SK-N-SH (cell line): ENCODE results near the gene TRPV6. TPM values are rescaled to one million over a fixed set of nuclear protein-coding genes. Genes with fewer than 3 reads are reported as not detected.

ENCODE experiments used
- CTCF ChIA-PET: fragments of 300-600, 350-600 bp; formaldehyde crosslinking; extraction: SDS; loops from one replicate; lab custom pipeline; 2021; lab: Yijun Ruan, JAX
- POLR2A ChIA-PET: fragments of 350-600 bp; sonication (Branson Sonifier 250); formaldehyde crosslinking; extraction: SDS; loops from one replicate; lab custom pipeline; 2020; ENCODE audit warnings: antibody characterized with exemption, inconsistent platforms; lab: Yijun Ruan, JAX
- DNase-seq: peaks from one replicate; pipeline ENCODE4 v3.0.0; 2012
- H2AFZ ChIP-seq: fragments of 200-600 bp; sonication (generic); 2 replicates; pipeline ENCODE4 v1.8.1; 2016; ENCODE audit warnings: antibody characterized with exemption, mild to moderate bottlenecking, low read depth
- H3F3A ChIP-seq: fragments of 200-600 bp; sonication (generic); replicated peaks from 2 replicates; pipeline ENCODE3; 2016; ENCODE audit warnings: antibody characterized with exemption, mild to moderate bottlenecking; ENCODE audit not compliant: insufficient read depth
- H3K27ac ChIP-seq, 2 experiments: fragments of 200-500 bp in 1 of 2; fragments of 200-600 bp in 1 of 2; sonication (Bioruptor generic) in 1 of 2; sonication (generic), shearing (Covaris generic) in 1 of 2; 2 replicates each; pipeline versions ENCODE4 v1.5.1 to v1.6.1; 2014 to 2016; ENCODE audit warnings: low read depth in 2 of 2, inconsistent platforms in 1 of 2, low read length in 1 of 2, mild to moderate bottlenecking in 1 of 2, mixed read lengths in 1 of 2
- H3K27me3 ChIP-seq: fragments of 200-600 bp; sonication (generic), shearing (Covaris generic); 2 replicates; pipeline ENCODE4 v1.6.1; 2016; ENCODE audit warnings: mixed run types; ENCODE audit not compliant: insufficient read depth
- H3K36me3 ChIP-seq, 2 experiments: fragments of 200-500 bp in 1 of 2; fragments of 200-600 bp in 1 of 2; sonication (Bioruptor generic) in 1 of 2; sonication (generic) in 1 of 2; replicated peaks in 1 of 2; 2 replicates each; pipeline versions ENCODE3 to v1.5.1; 2014 to 2016; ENCODE audit warnings: low read length in 1 of 2, mild to moderate bottlenecking in 1 of 2; ENCODE audit not compliant: insufficient read depth in 2 of 2, control insufficient read depth in 1 of 2
- H3K4me1 ChIP-seq, 2 experiments: fragments of 200-500 bp in 1 of 2; fragments of 200-600 bp in 1 of 2; sonication (Bioruptor generic) in 1 of 2; sonication (generic), shearing (Covaris generic) in 1 of 2; 2 replicates each; pipeline versions ENCODE4 v1.5.1 to v1.6.1; 2014 to 2016; ENCODE audit warnings: low read depth in 1 of 2, low read length in 1 of 2, mixed run types in 1 of 2; ENCODE audit not compliant: insufficient read depth in 2 of 2, control insufficient read depth in 1 of 2
- H3K4me2 ChIP-seq: fragments of 200-600 bp; sonication (generic), shearing (Covaris generic); 2 replicates; pipeline ENCODE4 v1.6.1; 2017; ENCODE audit warnings: mixed run types
- H3K4me3 ChIP-seq, 2 experiments: fragments of 200-500 bp in 1 of 2; fragments of 200-600 bp in 1 of 2; sonication (Bioruptor generic) in 1 of 2; sonication (generic), shearing (Covaris generic) in 1 of 2; 2 replicates each; pipeline versions ENCODE4 v1.5.1 to v1.8.1; 2014 to 2016; ENCODE audit warnings: low read depth in 2 of 2, inconsistent platforms in 1 of 2, low read length in 1 of 2, mild to moderate bottlenecking in 1 of 2, mixed read lengths in 1 of 2, moderate library complexity in 1 of 2
- H3K79me2 ChIP-seq: fragments of 200-600 bp; sonication (generic); 2 replicates; pipeline ENCODE4 v1.8.1; 2017; ENCODE audit warnings: mild to moderate bottlenecking; ENCODE audit not compliant: insufficient read depth
- H3K9ac ChIP-seq: fragments of 200-600 bp; sonication (generic); 2 replicates; pipeline ENCODE4 v1.6.1; 2017; ENCODE audit warnings: mixed run types
- H3K9me2 ChIP-seq: fragments of 200-600 bp; sonication (generic); 2 replicates; pipeline ENCODE4 v1.6.1; 2017; ENCODE audit warnings: mixed run types
- H3K9me3 ChIP-seq: fragments of 200-600 bp; sonication (generic); 2 replicates; pipeline ENCODE4 v1.6.1; 2017; ENCODE audit warnings: mixed run types, mild to moderate bottlenecking, moderate library complexity
- H4K20me1 ChIP-seq: fragments of 200-600 bp; sonication (generic); 2 replicates; pipeline ENCODE4 v1.6.1; 2017; ENCODE audit warnings: mild to moderate bottlenecking, mixed run types; ENCODE audit not compliant: insufficient read depth
- CHD2 ChIP-seq: fragments of 150-350 bp; IDR thresholded peaks from 2 replicates; pipeline ENCODE4 v1.6.1; 2018; ENCODE audit warnings: low read length; ENCODE audit not compliant: partially characterized antibody
- ELF1 ChIP-seq: IDR thresholded peaks from 2 replicates; pipeline ENCODE4 v1.4.0; 2012
- EP300 ChIP-seq, 2 experiments: IDR thresholded peaks; 2 replicates each; pipeline versions ENCODE4 v1.4.0 to v1.6.1; 2012; ENCODE audit warnings: borderline replicate concordance in 1 of 2, low read depth in 1 of 2, low read length in 1 of 2
- EZH2phosphoT487 ChIP-seq: fragments of 200-600 bp; sonication (generic); IDR thresholded peaks from 2 replicates; pipeline ENCODE4 v1.6.1; 2017; ENCODE audit warnings: low read depth, mixed run types, mild to moderate bottlenecking, antibody characterized with exemption, moderate library complexity, borderline replicate concordance
- GABPA ChIP-seq: IDR thresholded peaks from 2 replicates; pipeline ENCODE4 v1.4.0; 2012; ENCODE audit warnings: low read depth, mild to moderate bottlenecking
- GATA2 ChIP-seq: sonication (generic); formaldehyde crosslinking; IDR thresholded peaks from 2 replicates; pipeline ENCODE4 v1.5.0; 2020; ENCODE audit warnings: mild to moderate bottlenecking, missing genetic modification reagents
- JUND ChIP-seq: IDR thresholded peaks from 2 replicates; pipeline ENCODE4 v1.4.0; 2012
- PBX3 ChIP-seq: IDR thresholded peaks from 2 replicates; pipeline ENCODE4; 2012
- RAD21 ChIP-seq: IDR thresholded peaks from 2 replicates; pipeline ENCODE4 v1.6.1; 2012; ENCODE audit warnings: mild to moderate bottlenecking, low read length
- RCOR1 ChIP-seq: fragments of 150-350 bp; IDR thresholded peaks from 2 replicates; pipeline ENCODE4 v1.6.1; 2017; ENCODE audit warnings: antibody characterized with exemption, low read length
- RFX5 ChIP-seq: IDR thresholded peaks from 2 replicates; pipeline ENCODE4 v1.6.1; 2012; ENCODE audit warnings: mild to moderate bottlenecking, improper control_type of control experiment, low read length
- SIN3A ChIP-seq: IDR thresholded peaks from 2 replicates; pipeline ENCODE4 v1.6.1; 2012; ENCODE audit warnings: low read depth, mild to moderate bottlenecking, low read length, moderate library complexity, borderline replicate concordance
- TAF1 ChIP-seq: IDR thresholded peaks from 2 replicates; pipeline ENCODE4 v1.6.1; 2012; ENCODE audit warnings: low read depth, mild to moderate bottlenecking, low read length, moderate library complexity, borderline replicate concordance
- TCF12 ChIP-seq: IDR thresholded peaks from 2 replicates; pipeline ENCODE4 v1.4.0; 2012
- TEAD4 ChIP-seq: IDR thresholded peaks from 2 replicates; pipeline ENCODE4 v1.4.0; 2012; ENCODE audit warnings: mild to moderate bottlenecking, borderline replicate concordance; ENCODE audit not compliant: insufficient read depth
- USF2 ChIP-seq: fragments of 150-350 bp; IDR thresholded peaks from 2 replicates; pipeline ENCODE4 v1.6.1; 2017; ENCODE audit warnings: antibody characterized with exemption, low read length, low read depth, borderline replicate concordance
- YY1 ChIP-seq: IDR thresholded peaks from 2 replicates; pipeline ENCODE4 v1.4.0; 2012; ENCODE audit warnings: low read depth, mild to moderate bottlenecking
- WGBS: methylation state at CpG from one replicate; pipeline ENCODE4 v1.1.6; 2017; ENCODE audit warnings: low lambda C conversion rate; 5-methylcytosine and 5-hydroxymethylcytosine counted together
- polyA plus RNA-seq, 3 experiments: library from polyadenylated mRNA; depleted of rRNA; stranded (reverse); fragments of >200 nt; gene quantifications; 2 replicates each; pipeline ENCODE4 v1.2.3, GENCODE V29; 2012
- TF ChIP-seq, protein P1 (sequence below): IDR thresholded peaks from 2 replicates; pipeline ENCODE4 v1.6.1; 2012; ENCODE audit warnings: mild to moderate bottlenecking, low read depth, low read length, moderate library complexity

The TRPV6 gene
- polyA plus RNA-seq, 1 of the 3 experiments (the other 2 are of a cell fraction), result not detected

- no peak overlapping the region for H2AFZ ChIP-seq
- no peak overlapping the region for H3K4me3 ChIP-seq
- H3K79me2 ChIP-seq, result no peaks in the 10 kb centered on the region
- H3K27ac ChIP-seq, result no peak overlapping the region
- 61% methylated on average over 4 of the region's 4 CpGs for WGBS
- H3K9me2 ChIP-seq, result no peaks in the 10 kb centered on the region
- no peak overlapping the region for H3K4me2 ChIP-seq
- POLR2A ChIA-PET, result no interaction called here
- H3K27me3 ChIP-seq, result peaks cover 11% of the 10 kb centered on the region
- TF ChIP-seq RCOR1, result no peak
- TF ChIP-seq, protein P1, sequence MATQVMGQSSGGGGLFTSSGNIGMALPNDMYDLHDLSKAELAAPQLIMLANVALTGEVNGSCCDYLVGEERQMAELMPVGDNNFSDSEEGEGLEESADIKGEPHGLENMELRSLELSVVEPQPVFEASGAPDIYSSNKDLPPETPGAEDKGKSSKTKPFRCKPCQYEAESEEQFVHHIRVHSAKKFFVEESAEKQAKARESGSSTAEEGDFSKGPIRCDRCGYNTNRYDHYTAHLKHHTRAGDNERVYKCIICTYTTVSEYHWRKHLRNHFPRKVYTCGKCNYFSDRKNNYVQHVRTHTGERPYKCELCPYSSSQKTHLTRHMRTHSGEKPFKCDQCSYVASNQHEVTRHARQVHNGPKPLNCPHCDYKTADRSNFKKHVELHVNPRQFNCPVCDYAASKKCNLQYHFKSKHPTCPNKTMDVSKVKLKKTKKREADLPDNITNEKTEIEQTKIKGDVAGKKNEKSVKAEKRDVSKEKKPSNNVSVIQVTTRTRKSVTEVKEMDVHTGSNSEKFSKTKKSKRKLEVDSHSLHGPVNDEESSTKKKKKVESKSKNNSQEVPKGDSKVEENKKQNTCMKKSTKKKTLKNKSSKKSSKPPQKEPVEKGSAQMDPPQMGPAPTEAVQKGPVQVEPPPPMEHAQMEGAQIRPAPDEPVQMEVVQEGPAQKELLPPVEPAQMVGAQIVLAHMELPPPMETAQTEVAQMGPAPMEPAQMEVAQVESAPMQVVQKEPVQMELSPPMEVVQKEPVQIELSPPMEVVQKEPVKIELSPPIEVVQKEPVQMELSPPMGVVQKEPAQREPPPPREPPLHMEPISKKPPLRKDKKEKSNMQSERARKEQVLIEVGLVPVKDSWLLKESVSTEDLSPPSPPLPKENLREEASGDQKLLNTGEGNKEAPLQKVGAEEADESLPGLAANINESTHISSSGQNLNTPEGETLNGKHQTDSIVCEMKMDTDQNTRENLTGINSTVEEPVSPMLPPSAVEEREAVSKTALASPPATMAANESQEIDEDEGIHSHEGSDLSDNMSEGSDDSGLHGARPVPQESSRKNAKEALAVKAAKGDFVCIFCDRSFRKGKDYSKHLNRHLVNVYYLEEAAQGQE, result no peak
- TF ChIP-seq PBX3, result no peak
- TF ChIP-seq EZH2phosphoT487, result no peak
- no peak for TF ChIP-seq YY1
- TF ChIP-seq GABPA, result no peak
- no peak for TF ChIP-seq CHD2
- TF ChIP-seq JUND, result no peak
- no peak for TF ChIP-seq TEAD4
- TF ChIP-seq TAF1, result no peak
- no peak for TF ChIP-seq RFX5
- no peak for TF ChIP-seq ELF1
- TF ChIP-seq RAD21, result no peak
- no peak for TF ChIP-seq GATA2
- TF ChIP-seq TCF12, result no peak
- no peak for TF ChIP-seq SIN3A
- TF ChIP-seq EP300 (IDR thresholded peaks at IDR 0.05; ENCODE audit: borderline replicate concordance in 1 of 2, low read depth in 1 of 2, low read length in 1 of 2), result no peak
- TF ChIP-seq USF2, result no peak
- no peaks in the 10 kb centered on the region for H3K36me3 ChIP-seq
- H3F3A ChIP-seq, result peaks cover 5% of the 10 kb centered on the region
- H3K9ac ChIP-seq, result no peak overlapping the region
- no peaks in the 10 kb centered on the region for H3K9me3 ChIP-seq
- CTCF ChIA-PET, result interaction anchor here (1.0 to 12.2 kb wide), 5 partner anchors 5 to 141 kb away, joined by 3 to 154 read pairs (median 8); partner anchors contain the start of gene EPHB6
- DNase-seq, result no peak
- H4K20me1 ChIP-seq, result 0 out of 2 replicates have a peak, but pooled peaks cover 4% of the 10 kb centered on the region
- no peaks in the 10 kb centered on the region; a peak in 2 of 4 replicates for H3K4me1 ChIP-seq
These were observed 23.2 kb downstream of the TRPV6 start for GRCh38 chr7:142862351-142862750.
